ENCODE results near the gene SH3GLB1. TPM values are rescaled to one million over a fixed set of nuclear protein-coding genes. Genes with fewer than 3 reads are reported as not detected.

SH3GLB1 gene
- total and polyA plus RNA-seq, 2 of the 4 experiments (the other 2 are of a cell fraction) = 22.2 to 36.5 TPM

- in situ Hi-C loops (cut with MboI; ENCODE audit: low sequenced_read_pairs) (loop anchor here (25.0 kb wide), 1 partner anchor 994 kb away; the partner anchor contains the start of gene ZNHIT6), dilution Hi-C loops (cut with HindIII; ENCODE audit: low sequenced_read_pairs, unreplicated experiment) (no loop called here), intact Hi-C loops (cut with micrococcal nuclease) (loop anchor here (5.0 kb wide), 1 partner anchor 309 kb away; the partner anchor contains the start of gene ODF2L)
- H4K5ac ChIP-seq (ENCODE audit: low read depth, low read length) = no peak overlapping the region
- peaks cover 0 to 19% of the 10 kb centered on the region in 2 experiments; a peak in 2 of 4 replicates for H3K79me1 ChIP-seq (ENCODE audit: low read depth in 1 of 2, low read length in 2 of 2)
- no peak overlapping the region for H2AK9ac ChIP-seq (replicated peaks; ENCODE audit: low read depth, low read length, poor library complexity)
- no peak overlapping the region; the same call in 1 of the 2 replicates for H3K18ac ChIP-seq (ENCODE audit: low read depth, low read length)
- H3K4ac ChIP-seq (ENCODE audit: low read depth, low read length) = no peak overlapping the region
- H3K4me1 ChIP-seq (ENCODE audit: control insufficient read depth, insufficient read depth, low read length) = no peaks in the 10 kb centered on the region; the same call in 1 of the 2 replicates
- peak overlapping the region; percentile 100 for H3K4me2 ChIP-seq (ENCODE audit: low read depth, low read length)
- CTCF ChIA-PET = interaction anchor here (1.6 kb wide), 1 partner anchor 10 kb away, joined by 5 read pairs; no protein-coding TSS in a partner anchor
- H2BK120ac ChIP-seq (ENCODE audit: low read depth, low read length) = no peak overlapping the region
- H4K20me1 ChIP-seq (ENCODE audit: insufficient read depth, low read length) = peaks cover 50% of the 10 kb centered on the region
- no peak overlapping the region for H4K91ac ChIP-seq (ENCODE audit: insufficient read depth, low read depth, low read length)
- H3K36me3 ChIP-seq (ENCODE audit: control insufficient read depth, insufficient read depth, low read length) = peaks cover 1% of the 10 kb centered on the region
- no peak overlapping the region for H4K8ac ChIP-seq (ENCODE audit: low read depth in 2 of 2, low read length in 2 of 2)
- DNase-seq (no peak), ATAC-seq (ENCODE audit: low read depth) (no peak)
- no peak overlapping the region for H2AK5ac ChIP-seq (ENCODE audit: low read depth, low read length)
- H3K9ac ChIP-seq (ENCODE audit: low read depth, low read length) = peak overlapping the region; percentile 96; the same call in 1 of the 2 replicates
- no peak for TF ChIP-seq RCOR1 (IDR thresholded peaks at IDR 0.05; ENCODE audit: insufficient replicate concordance, low read length)
- no peak for TF ChIP-seq MAZ (IDR thresholded peaks at IDR 0.05; ENCODE audit: borderline replicate concordance, low read depth, low read length)
- TF ChIP-seq BHLHE40 (IDR thresholded peaks at IDR 0.05; ENCODE audit: low read depth, low read length) = no peak
- no peak for TF ChIP-seq RAD21 (IDR thresholded peaks at IDR 0.05; ENCODE audit: low read length)
- 0 out of 2 replicates have a peak, but pooled peaks have one; percentile 3 for TF ChIP-seq CEBPB (IDR thresholded peaks at IDR 0.05; ENCODE audit: low read depth, low read length)
- no peak for TF ChIP-seq CHD1 (IDR thresholded peaks at IDR 0.05; ENCODE audit: low read depth, low read length)
- no peak for TF ChIP-seq MAFK (IDR thresholded peaks at IDR 0.05; ENCODE audit: low read depth, low read length)
- TF ChIP-seq NFE2L2 (IDR thresholded peaks at IDR 0.05; ENCODE audit: low read depth, low read length) = no peak
- no CpG with 5 or more reads among the region's 2 CpGs for WGBS, 2 experiments (ENCODE audit: extremely low coverage in 2 of 2, insufficient read length in 1 of 2)
- peak overlapping the region; percentile 92; the same call in 1 of the 2 replicates for H3K14ac ChIP-seq (replicated peaks; ENCODE audit: low read depth, low read length)
- H3K56ac ChIP-seq (ENCODE audit: extremely low read depth, insufficient read depth, low read length) = peak overlapping the region; percentile 84
- peak overlapping the region; percentile 51 for H3K23ac ChIP-seq (ENCODE audit: low read depth, low read length)
- H2BK20ac ChIP-seq (ENCODE audit: low read depth, low read length) = no peak overlapping the region
- POLR2A ChIA-PET (ENCODE audit: unreplicated experiment) = no interaction called here
- no peak overlapping the region for H2AFZ ChIP-seq (replicated peaks; ENCODE audit: low read length, poor library complexity)
- H2BK15ac ChIP-seq (ENCODE audit: low read depth, low read length) = no peak overlapping the region
- peak overlapping the region; percentile 64 for H3K4me3 ChIP-seq (ENCODE audit: insufficient read depth, low read depth, low read length)
- H3K9me1 ChIP-seq (ENCODE audit: insufficient read depth, low read length) = no peaks in the 10 kb centered on the region; the same call in 1 of the 2 replicates
- peak overlapping the region; percentile 87 for H2BK5ac ChIP-seq (ENCODE audit: low read depth, low read length, poor library complexity, severe bottlenecking)
- BruUV-seq (replicated peaks) = no TSS peak
- H3K27ac ChIP-seq (ENCODE audit: insufficient read depth, low read length) = peak overlapping the region; percentile 61; the same call in 1 of the 2 replicates
- H3K27me3 ChIP-seq (ENCODE audit: control insufficient read depth, insufficient read depth, low read length) = no peaks in the 10 kb centered on the region
- H3K9me3 ChIP-seq (ENCODE audit: control insufficient read depth, insufficient read depth, low read length) = no peaks in the 10 kb centered on the region
Measured at GRCh38 chr1:86706018-86706635, 1.8 kb downstream of the SH3GLB1 start.
